NCI-H1092 (cell line): ENCODE measurements around the gene SLC22A15.
"Not testable (repeated sequence)": the region's sequence is repeated elsewhere in the genome, so short reads cannot be mapped to it uniquely, and the experiment has no call there.

ENCODE experiments used
- DNase-seq: peaks from one replicate; lab custom pipeline; 2025; lab: John Stamatoyannopoulos, UW

Gene SLC22A15

DNA sequence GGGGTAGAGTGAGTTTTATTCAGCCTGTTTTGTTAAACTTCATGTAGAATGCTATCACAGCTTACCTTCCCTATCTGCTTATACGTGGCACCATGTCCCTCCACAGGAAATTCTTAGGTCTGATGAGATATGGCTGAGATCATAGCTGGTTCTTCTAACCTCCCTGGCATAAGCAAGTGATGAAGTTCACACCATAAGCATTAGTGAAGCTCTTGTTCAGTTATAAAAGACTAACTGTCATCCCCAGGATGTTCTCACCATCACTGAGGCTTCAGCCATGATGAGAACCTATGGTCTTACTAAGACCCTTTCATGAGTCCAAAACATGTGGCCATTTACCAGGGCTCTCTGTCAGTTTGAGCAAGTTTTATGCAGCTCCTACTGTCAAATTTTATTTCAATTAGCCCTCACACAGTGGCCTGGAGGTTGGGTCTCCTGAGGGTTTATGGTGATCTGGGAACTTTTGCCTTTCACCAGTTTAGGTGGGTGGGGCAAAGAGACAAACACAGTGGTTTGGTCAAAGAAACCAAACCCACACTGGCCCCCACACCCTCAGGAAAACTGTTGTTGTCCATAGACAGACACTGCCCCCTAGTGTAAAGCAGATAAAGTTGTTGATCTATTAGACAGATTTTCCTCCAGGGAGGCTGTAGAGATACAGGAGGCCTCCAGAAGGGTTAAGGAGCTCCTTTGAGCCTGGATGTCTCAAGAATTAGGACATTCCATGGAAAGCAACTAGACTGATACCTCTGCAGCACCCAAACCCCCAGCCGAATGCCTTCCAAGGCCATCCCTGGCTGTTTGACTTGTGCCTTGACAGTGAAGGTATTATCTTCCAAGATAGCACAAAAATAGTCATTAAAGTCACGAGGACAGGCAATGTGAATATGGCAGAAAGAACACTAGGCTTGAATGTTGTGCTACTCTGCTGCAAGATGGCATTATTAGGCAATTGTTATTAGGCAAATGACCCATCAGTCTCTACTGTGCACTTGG lies 5.0 kb downstream of the SLC22A15 start:
- DNase-seq = no peak

DNA sequence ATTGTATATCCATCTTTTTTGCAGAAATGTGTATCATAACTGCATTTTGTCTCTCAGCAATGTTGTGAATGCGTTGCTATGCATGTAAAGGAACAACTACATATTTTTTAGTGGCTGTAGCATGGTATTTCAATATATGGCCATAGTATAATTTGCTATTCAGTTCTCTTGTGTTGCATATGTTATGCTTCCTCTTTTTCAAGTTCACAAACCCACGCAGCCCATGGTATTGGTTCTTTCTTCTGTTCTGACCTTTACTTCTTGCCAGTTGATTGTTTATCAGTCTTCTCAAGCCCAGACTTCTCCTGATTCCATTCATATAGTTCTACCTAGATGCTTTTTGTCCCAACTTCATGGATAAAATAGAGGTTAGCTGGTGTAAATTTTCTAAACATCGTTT lies 6.1 kb downstream of the SLC22A15 start:
- no peak for DNase-seq

DNA sequence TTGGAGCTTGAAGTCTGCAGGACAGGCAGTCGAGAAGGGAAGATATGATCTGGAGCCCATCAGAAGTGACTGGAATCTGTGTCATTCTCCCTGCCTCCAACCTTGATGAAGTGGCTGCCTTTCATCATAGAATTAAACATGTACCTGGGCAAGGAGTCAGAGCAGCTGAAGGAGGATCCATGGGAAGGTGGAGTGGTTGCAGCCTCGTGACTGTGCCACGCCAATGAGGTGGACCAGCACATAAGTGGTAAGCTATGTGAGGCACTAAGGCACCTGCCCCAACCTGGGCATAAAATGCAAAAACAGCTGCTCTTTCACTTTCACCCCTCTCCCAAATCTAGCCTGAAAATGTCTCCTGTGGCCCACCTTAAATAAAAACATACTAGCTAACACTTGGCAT lies 7.3 kb downstream of the SLC22A15 start:
- DNase-seq = no peak

DNA sequence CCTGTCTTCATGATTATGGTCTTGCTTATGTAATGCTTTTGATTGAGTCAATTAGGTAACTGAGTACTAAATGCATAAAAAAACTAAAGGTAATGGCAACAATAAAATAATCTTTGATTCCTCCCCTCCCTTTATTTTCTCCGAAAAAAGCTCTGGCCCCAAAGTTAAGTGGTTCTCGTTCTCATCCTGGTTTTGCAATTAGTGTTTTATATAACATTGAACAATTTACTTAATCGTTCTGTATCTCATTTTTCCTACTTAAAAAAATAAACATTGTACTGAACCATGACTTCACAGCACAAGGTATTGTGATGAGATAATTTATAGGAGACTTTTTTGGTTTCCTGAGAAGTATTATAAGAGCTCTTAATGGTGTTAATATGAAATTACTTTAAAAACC lies 11.3 kb downstream of the SLC22A15 start:
- DNase-seq = no peak

DNA sequence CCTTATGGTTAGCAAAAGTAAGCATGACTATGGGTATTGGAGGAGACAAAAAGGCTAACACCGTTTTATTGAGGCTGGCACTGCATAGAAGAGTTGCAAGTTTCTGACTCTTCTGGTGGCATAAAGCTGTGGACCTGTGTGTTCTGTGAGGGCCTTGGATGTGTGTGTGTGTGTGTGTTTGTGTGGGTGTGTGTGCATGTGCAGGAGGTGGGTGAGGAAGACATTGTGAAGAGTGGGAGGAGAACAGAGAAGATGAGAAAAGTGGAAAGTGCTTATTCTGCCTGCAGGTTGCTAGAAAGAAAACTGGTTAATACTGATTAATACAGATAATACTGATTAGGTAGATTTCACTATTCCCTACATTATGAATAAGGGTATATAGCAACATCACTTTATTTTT lies 12.6 kb downstream of the SLC22A15 start:
- DNase-seq = no peak

DNA sequence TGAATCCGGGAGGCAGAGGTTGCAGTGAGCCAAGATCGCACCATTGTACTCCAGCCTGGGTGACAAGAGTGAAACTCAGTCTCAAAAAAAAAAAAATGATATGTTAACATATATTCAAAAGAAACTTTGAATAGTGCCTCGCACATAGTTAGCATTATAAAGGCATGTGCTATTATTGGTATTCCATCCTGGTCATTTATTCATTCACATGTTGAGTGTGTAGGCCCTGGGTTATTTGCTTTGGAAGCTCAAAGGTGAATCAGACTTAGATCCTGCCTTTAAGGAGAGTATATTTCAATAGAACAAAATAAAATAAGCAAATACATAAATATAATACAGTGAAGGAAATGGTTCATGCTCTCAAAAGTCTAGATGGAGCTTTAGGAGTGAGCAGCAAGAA lies 13.4 kb downstream of the SLC22A15 start:
- DNase-seq = no peak

DNA sequence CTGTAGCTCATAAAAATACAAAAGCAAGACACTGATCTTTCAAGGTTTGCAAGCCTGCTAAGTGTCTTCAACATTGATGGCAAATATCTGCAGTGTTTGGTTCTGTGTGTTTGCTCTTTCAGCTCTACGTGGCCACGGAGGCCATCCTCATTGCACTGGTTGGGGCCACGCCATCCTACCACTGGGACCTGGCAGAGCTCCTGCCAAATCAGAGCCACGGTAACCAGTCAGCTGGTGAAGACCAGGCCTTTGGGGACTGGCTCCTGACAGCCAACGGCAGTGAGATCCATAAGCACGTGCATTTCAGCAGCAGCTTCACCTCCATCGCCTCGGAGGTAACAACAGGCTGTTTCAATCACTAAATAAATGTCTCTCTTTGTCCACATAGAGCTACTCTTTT lies 15.6 kb downstream of the SLC22A15 start:
- DNase-seq = no peak

DNA sequence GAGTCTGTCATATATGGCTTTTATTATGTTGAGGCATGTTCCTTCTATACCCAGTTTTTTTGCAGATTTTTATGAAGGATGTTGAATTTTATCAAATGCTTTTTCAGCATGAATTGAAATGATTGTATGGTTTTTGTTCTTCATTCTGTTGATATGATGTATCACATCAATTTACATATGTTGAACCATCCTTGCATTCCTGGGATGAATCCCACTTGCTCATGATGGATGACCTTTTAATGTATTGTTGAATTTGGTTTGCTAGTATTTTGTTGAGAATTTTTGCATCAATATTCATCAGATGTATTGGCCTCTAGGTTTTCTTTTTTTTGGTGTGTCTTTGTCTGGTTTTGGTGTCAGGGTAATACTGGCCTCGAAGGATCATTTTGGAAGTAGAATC lies 21.6 kb downstream of the SLC22A15 start:
- not testable (repeated sequence) for DNase-seq

DNA sequence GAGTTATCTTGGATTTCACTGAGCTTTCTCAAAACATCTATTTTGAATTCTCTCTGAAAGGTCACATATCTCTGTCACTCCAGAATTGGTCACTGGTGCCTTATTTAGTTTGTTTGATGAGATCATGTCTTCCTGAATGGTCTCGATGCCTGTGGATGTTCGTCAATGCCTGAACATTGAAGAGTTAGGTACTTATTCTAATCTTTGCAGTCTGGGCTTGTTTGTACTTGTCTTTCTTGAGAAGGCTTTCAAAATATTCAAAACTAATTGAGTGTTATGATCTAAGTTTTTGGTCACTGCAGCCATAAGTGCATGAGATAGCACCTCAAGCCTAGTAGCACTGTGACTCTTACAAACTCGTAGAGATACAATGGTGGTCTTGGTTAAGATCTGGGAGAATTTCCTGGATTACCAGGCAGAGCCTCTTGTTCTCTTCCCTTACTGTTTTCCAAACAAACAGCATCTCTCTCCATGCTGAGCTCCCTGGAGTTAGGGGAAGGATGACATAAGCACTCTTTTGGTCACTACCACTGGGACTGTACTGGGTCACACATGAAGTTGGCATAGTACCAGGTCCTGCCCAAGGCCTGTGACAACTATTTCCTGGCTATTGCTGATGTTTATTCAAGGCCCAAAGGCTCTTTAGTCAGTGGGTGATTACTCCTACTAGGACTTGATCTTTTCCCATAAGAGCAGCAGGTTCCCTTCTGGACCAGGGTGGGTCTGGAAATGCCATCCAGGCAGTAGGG lies 25.6 kb downstream of the SLC22A15 start:
- DNase-seq = no peak

DNA sequence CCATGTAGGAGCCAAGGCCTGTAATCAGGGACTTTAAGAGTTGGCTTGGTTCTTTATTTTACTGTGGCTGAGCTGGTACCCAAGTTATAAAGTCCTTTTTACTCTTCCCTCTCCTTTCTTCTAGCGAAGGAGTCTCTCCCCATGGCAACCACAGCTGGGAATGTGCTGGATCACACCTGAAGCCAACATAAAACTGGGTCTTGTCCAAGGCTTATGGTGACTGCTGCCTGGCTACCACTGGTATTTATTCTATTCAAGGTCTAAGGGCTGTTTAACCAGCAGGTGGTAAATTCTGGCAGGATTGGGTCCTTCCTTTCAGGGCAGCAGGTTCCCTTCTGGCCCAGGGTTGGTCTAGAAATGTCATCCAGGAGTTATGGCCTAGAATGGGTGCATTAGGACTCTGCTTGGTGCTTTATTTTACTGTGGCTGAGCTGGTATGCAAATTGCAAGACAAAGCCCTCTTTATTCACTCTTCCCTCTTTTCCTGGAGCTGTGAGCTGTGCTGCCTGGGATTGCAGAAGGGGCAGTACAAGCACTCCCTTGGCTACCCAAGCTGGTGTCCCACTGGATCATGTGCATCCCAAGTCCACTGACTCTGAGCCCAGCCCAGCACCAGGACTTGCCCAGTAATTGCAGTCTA lies 26.6 kb downstream of the SLC22A15 start:
- no peak for DNase-seq

DNA sequence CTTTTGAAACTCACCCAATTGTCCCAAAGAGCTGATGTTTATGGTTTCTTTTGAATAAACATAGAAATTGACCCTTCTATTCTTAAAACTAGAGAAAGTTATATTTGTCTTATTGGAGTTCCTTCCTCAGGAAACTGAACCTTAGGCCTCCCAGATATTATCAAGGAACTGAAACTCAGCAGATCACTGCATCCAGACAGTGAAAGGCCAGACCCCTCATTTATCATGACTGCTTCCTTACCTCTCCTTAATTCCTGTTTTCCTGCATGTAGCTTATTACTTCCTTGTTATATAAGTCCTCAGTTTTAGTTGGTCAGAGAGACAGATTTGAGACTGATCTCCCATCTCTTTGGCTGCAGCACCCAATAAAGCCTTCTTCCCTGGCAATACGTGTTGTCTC lies 27.5 kb downstream of the SLC22A15 start:
- DNase-seq = no peak

DNA sequence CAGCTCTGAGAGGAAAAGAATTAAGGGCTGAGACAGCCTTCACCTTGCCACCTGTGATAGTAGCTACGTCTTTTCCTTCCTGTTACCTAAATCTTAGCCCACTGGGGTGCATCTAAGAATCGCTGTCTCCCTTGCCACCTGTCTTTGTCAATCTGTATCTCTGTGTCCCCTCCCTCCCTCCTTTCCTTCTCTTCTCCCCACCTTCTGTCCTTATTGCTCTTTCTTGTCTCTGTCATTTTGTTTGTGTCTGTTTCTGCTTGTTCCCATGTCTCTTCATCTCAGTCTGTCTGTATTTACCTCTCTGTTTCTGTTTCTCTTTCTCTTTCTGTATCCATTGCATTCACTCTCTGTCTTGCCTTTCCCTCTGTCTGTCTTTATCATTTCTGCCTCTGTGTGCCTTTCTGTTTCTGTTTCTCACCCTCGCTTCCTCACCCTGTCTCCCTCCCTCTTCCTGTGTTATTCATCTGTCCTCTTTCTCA lies 30.2 kb downstream of the SLC22A15 start:
- DNase-seq = no peak

DNA sequence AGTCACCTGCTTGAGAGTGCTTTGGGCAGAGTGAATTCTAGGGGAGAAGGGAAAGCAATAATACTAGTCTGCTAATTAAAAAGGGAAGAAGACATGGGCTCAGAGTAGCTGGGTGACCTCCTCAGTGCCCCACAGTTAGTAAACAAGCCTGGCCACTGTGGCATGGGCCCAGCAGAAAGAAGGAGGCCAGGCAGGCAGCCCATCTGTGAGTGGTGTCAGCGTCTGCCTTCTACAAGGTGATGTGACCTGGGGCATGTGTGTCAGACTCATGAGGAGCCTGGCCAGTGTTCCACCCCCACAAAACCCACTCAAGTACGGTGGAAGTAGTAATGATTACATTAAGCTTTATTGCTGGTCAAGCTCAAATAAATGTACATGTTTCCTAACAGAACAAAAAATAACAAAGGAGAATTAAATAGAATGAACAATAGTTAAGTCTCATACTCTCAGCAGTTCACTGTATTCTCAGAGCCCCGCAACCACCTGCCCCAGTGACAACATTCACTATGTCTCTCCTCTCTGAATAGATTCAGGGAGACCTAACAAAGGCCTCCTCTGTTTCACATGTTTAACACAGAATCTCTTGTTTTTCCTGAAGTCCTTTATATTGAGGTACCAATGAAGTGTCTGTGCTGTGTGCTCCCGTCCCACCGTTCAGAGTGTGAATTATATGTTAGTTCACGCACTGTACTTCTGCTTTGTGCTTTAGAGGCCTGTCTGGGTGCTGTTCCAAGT lies 32.5 kb downstream of the SLC22A15 start:
- no peak for DNase-seq

DNA sequence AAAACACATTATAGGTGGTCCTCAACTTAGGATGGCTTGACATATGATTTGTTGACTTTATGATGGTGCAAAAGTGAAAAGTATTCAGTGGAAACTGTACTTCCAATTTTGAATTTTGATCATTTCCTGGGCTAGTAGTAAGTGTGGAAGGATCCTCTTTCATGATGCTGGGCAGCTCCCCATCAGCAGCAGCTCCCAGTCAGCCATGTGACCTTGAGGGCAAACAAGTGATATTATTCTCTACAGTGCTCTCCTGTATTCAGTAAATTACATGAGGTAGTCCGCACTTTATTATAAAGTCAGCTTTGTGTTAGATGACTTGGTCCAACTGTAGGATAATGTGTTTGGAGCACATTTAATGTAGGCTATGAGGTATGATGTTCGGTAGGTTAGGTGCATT lies 36.4 kb downstream of the SLC22A15 start:
- DNase-seq = no peak

DNA sequence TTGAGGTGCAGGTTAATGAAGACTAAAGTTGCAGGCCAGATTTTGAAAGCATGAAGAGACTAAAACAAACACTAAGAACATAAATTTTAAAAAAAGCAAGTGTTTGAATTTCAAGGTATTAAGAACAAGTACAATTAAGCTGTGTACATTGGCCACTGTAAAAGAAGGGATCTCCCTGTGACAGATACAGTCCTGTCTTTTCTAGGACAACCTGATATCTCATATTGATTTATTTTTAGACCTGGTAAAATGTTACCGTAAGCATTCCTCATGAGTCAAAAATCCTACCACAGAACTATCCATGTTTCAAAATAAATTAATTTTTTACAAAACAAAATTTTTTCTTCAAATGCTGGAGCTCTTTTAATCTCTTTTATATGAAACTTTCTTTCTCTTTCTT lies 39.4 kb downstream of the SLC22A15 start:
- no peak for DNase-seq

DNA sequence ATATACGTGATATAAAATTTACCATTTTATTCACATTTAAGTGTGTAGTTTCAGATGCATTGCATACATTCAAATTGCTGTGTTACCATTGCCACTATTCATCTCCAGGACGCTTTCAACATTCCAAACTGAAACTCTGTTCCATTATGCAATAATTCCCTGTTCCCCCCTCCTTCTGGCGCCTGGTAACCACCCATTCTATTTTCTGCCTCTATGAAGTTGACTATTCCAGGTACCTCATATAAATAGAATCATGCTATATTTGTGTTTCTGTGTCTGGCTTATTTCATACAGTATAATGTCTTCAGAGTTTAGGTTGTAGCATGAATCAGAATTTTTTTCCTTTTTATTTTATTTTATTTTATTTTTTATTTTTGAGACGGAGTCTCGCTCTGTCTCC lies 41.7 kb downstream of the SLC22A15 start:
- DNase-seq = no peak

DNA sequence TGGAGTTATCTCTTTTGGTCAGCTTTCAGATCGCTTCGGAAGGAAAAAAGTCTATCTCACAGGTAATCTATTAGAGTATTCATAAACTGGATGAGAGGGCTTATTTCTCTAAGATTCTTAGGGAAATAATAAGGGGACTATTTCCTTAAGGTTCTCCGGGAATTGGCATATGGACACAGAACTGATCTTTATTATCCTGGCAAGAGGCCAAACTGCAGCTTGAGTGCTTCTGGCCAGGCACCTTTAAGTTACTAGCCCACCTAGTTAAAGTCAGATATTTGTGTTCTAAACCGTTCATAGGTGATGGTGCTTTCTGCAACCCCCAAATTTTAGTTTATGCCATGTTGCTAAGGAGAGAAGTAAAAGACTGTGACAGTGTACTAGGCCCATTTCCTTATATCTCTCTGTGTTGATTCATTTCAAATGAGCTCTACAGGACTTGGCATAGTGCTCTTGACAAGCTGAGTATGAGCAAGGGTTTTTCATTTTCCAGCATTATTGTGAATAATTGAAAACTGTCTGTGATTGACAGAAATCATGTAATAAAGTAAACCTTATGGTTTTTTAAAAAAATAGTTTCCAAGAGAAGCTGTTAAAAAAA lies 43.4 kb downstream of the SLC22A15 start:
- DNase-seq = no peak

DNA sequence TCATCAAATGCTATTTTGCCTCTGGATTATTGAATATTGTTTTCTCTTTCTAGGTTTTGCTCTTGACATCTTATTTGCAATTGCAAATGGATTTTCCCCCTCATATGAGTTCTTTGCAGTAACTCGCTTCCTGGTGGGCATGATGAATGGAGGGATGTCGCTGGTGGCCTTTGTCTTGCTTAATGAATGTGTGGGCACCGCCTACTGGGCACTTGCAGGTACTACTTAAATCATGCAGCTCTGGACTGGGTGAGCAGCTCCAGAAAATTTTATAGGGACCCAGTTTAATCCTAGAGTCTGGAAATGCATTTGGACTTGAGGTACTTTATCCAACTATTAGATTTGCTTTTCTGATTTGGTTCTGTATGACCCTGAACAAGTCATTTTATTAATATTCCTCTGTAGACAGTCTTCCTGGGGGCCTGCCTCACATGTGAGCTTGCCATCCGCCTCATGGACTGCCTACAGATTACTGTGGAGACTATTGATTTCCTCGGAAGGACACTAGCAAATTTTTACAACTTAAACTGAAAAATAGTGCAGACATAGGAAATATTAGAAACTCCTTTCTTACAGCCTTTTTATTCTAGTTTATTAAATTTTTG lies 44.5 kb downstream of the SLC22A15 start:
- DNase-seq = peak; percentile 20

DNA sequence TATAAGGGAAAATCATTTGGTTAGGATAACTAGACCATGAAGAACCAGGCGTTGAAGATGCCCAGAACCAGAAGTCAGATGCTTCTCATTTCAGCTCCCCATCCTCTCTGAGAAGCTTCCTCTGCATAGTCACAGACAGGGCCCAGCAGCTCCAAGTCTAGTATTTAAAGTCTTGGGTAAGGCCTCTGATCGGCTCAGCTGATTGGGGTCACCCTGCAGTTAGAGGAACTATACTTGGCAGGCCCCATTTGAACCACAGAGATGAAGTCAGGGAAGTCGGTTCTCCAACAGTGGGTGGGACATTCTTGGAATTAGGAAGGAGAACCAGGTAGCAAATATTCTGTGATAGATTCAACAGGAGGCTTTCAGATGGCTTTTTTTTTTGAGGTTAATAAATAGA lies 48.3 kb downstream of the SLC22A15 start:
- DNase-seq = no peak

DNA sequence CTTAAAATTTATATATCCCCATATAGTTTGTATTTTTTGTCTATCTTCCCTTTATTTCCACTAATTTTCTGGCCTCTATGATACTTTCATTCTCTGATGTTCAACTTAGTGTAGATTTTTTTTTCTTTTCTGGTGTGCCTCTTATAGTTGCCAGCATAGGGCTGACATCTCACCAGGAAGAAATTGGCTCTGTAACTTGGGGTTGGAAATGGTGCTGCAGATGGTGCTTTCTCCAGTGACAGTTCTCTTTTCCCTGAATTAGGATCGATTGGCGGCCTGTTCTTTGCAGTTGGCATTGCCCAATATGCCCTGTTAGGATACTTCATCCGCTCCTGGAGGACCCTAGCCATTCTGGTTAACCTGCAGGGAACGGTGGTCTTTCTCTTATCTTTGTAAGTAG lies 50.3 kb downstream of the SLC22A15 start:
- DNase-seq = no peak

DNA sequence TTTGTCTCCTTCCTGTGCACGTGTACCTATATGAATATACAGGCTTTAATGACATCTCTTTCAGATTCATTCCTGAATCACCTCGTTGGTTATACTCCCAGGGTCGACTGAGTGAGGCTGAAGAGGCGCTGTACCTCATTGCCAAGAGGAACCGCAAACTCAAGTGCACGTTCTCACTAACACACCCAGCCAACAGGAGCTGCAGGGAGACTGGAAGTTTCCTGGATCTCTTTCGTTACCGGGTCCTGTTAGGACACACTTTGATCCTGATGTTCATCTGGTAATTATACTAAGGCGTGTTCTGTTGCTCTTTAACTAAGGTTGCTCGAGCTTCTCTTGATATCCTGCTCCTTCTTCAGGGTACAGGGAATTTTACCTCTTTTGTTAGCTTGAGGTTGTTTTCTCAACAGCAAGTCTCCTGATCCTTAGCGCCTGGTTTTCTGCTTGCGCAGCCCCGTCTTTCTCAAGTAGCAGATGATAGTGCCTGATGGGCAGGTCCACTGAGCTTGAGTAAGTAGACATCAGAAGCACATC lies 55.1 kb downstream of the SLC22A15 start:
- no peak for DNase-seq
